SJCRH30 (cell line): ENCODE data around the gene MYRIP. TPM values are rescaled to one million over a fixed set of nuclear protein-coding genes. Genes with fewer than 3 reads are reported as not detected.
A peak's percentile ranks its signal among the peaks of the same experiment; 100 is the strongest.
"Not testable (repeated sequence)": the region's sequence is repeated elsewhere in the genome, so short reads cannot be mapped to it uniquely, and the experiment has no call there.

ENCODE experiments used
- DNase-seq, 2 experiments: peaks; one replicate each; pipeline ENCODE4 v3.0.0-alpha.2; 2015 to 2020
- H3K27ac ChIP-seq: fragments of 250-450 bp; sonication (Bioruptor Pico); 2 replicates; pipeline ENCODE4 v1.5.1; 2020; ENCODE audit warnings: mild to moderate bottlenecking, moderate library complexity
- H3K27me3 ChIP-seq: fragments of 250-450 bp; sonication (Bioruptor Pico); 2 replicates; pipeline ENCODE4 v1.5.1; 2020; ENCODE audit warnings: mild to moderate bottlenecking, moderate library complexity
- H3K36me3 ChIP-seq: fragments of 250-450 bp; sonication (Bioruptor Pico); 2 replicates; pipeline ENCODE4 v1.5.1; 2020; ENCODE audit warnings: mild to moderate bottlenecking, moderate library complexity
- H3K4me1 ChIP-seq: fragments of 250-450 bp; sonication (Bioruptor Pico); 2 replicates; pipeline ENCODE4 v1.5.1; 2020; ENCODE audit warnings: mild to moderate bottlenecking, moderate library complexity
- H3K4me3 ChIP-seq: fragments of 250-450 bp; sonication (Bioruptor Pico); 2 replicates; pipeline ENCODE4 v1.5.1; 2020; ENCODE audit warnings: mild to moderate bottlenecking, moderate library complexity
- H3K9me3 ChIP-seq: fragments of 250-450 bp; sonication (Bioruptor Pico); replicated peaks from 2 replicates; pipeline ENCODE4 v1.5.1; 2020; ENCODE audit warnings: mild to moderate bottlenecking, moderate library complexity
- total RNA-seq: library from RNA; depleted of rRNA; stranded (reverse); fragments of >200 nt; shearing (Covaris generic); gene quantifications from 2 replicates; pipeline ENCODE4 v1.2.3, GENCODE V29; 2014

Gene MYRIP
- total RNA-seq, 1 experiment from 2014 or later = not detected

GRCh38 chr3:39791603-39792002, 17.8 kb upstream of the MYRIP start:
- no peak overlapping the region for H3K4me3 ChIP-seq
- no peak for DNase-seq
- H3K27ac ChIP-seq = no peak overlapping the region
- H3K4me1 ChIP-seq = no peaks in the 10 kb centered on the region
- no peaks in the 10 kb centered on the region for H3K27me3 ChIP-seq
- no peaks in the 10 kb centered on the region for H3K36me3 ChIP-seq
- no peaks in the 10 kb centered on the region for H3K9me3 ChIP-seq

GRCh38 chr3:39794880-39795279, 14.5 kb upstream of the MYRIP start:
- Histone ChIP-seq H3K4me1 (no peaks in the 10 kb centered on the region), H3K27ac (no peak overlapping the region), H3K4me3 (no peak overlapping the region), H3K36me3 (no peaks in the 10 kb centered on the region), H3K27me3 (no peaks in the 10 kb centered on the region), H3K9me3 (no peaks in the 10 kb centered on the region)
- no peak for DNase-seq

- Histone ChIP-seq H3K4me3 (no peak overlapping the region), H3K27me3 (no peaks in the 10 kb centered on the region), H3K4me1 (no peaks in the 10 kb centered on the region), H3K36me3 (no peaks in the 10 kb centered on the region), H3K9me3 (no peaks in the 10 kb centered on the region), H3K27ac (no peak overlapping the region)
- DNase-seq = no peak
These were observed 8.2 kb upstream of the MYRIP start for GRCh38 chr3:39801216-39801615.

- H3K4me3 ChIP-seq, H3K27me3 ChIP-seq, H3K27ac ChIP-seq, DNase-seq, H3K9me3 ChIP-seq, H3K4me1 ChIP-seq, H3K36me3 ChIP-seq: not testable (repeated sequence)
These were observed 6.9 kb upstream of the MYRIP start for GRCh38 chr3:39802486-39802885.

- Histone ChIP-seq H3K27ac (no peak overlapping the region), H3K4me1 (no peaks in the 10 kb centered on the region), H3K36me3 (no peaks in the 10 kb centered on the region), H3K9me3 (no peaks in the 10 kb centered on the region), H3K4me3 (no peak overlapping the region), H3K27me3 (no peaks in the 10 kb centered on the region)
- no peak for DNase-seq
These were observed 5.5 kb upstream of the MYRIP start for GRCh38 chr3:39803956-39804355.

GRCh38 chr3:39804951-39805350, 4.5 kb upstream of the MYRIP start:
- no peaks in the 10 kb centered on the region for H3K27me3 ChIP-seq
- no peaks in the 10 kb centered on the region for H3K9me3 ChIP-seq
- H3K27ac ChIP-seq = no peak overlapping the region
- H3K4me3 ChIP-seq = no peak overlapping the region
- H3K4me1 ChIP-seq = no peaks in the 10 kb centered on the region
- no peak for DNase-seq
- H3K36me3 ChIP-seq = no peaks in the 10 kb centered on the region

GRCh38 chr3:39805650-39806049, 3.8 kb upstream of the MYRIP start:
- no peaks in the 10 kb centered on the region for H3K9me3 ChIP-seq
- no peak overlapping the region for H3K27ac ChIP-seq
- H3K4me1 ChIP-seq = no peaks in the 10 kb centered on the region
- H3K36me3 ChIP-seq = no peaks in the 10 kb centered on the region
- DNase-seq = no peak
- H3K27me3 ChIP-seq = no peaks in the 10 kb centered on the region
- no peak overlapping the region for H3K4me3 ChIP-seq

GRCh38 chr3:39806820-39807219, 2.6 kb upstream of the MYRIP start:
- no peaks in the 10 kb centered on the region for H3K36me3 ChIP-seq
- no peaks in the 10 kb centered on the region for H3K9me3 ChIP-seq
- H3K27ac ChIP-seq = no peak overlapping the region
- DNase-seq = no peak
- no peaks in the 10 kb centered on the region for H3K4me1 ChIP-seq
- H3K4me3 ChIP-seq = no peak overlapping the region
- H3K27me3 ChIP-seq = no peaks in the 10 kb centered on the region

- H3K4me3 ChIP-seq = no peak overlapping the region
- no peak for DNase-seq
These were observed 785 bp upstream of the MYRIP start for GRCh38 chr3:39808467-39809180.

GRCh38 chr3:39809995-39810595, 686 bp downstream of the MYRIP start:
- H3K27me3 ChIP-seq = no peaks in the 10 kb centered on the region
- no peaks in the 10 kb centered on the region for H3K36me3 ChIP-seq
- no peak overlapping the region for H3K4me3 ChIP-seq
- no peaks in the 10 kb centered on the region for H3K4me1 ChIP-seq
- no peak for DNase-seq
- no peaks in the 10 kb centered on the region for H3K9me3 ChIP-seq
- H3K27ac ChIP-seq = no peak overlapping the region

More at GRCh38 chr3:39808467-39809180, 785 bp upstream of the MYRIP start:
- Histone ChIP-seq H3K9me3 (no peaks in the 10 kb centered on the region), H3K4me1 (no peaks in the 10 kb centered on the region), H3K27ac (no peak overlapping the region), H3K27me3 (no peaks in the 10 kb centered on the region), H3K36me3 (no peaks in the 10 kb centered on the region)

- Histone ChIP-seq H3K9me3 (no peaks in the 10 kb centered on the region), H3K36me3 (no peaks in the 10 kb centered on the region), H3K4me3 (no peak overlapping the region), H3K27me3 (no peaks in the 10 kb centered on the region), H3K4me1 (no peaks in the 10 kb centered on the region), H3K27ac (no peak overlapping the region)
- no peak for DNase-seq
These were observed 1.3 kb downstream of the MYRIP start for GRCh38 chr3:39810647-39811161.

- Histone ChIP-seq H3K27ac (no peak overlapping the region), H3K36me3 (no peaks in the 10 kb centered on the region), H3K4me3 (no peak overlapping the region), H3K4me1 (no peaks in the 10 kb centered on the region), H3K9me3 (no peaks in the 10 kb centered on the region), H3K27me3 (no peaks in the 10 kb centered on the region)
- DNase-seq = no peak
These were observed 2.2 kb downstream of the MYRIP start for GRCh38 chr3:39811561-39811960.

- H3K27me3 ChIP-seq = no peaks in the 10 kb centered on the region
These were observed 3.1 kb downstream of the MYRIP start for GRCh38 chr3:39812537-39812936.

GRCh38 chr3:39814007-39814406, 4.6 kb downstream of the MYRIP start:
- Histone ChIP-seq H3K27me3 (no peaks in the 10 kb centered on the region), H3K4me1 (no peaks in the 10 kb centered on the region), H3K27ac (no peak overlapping the region), H3K4me3 (no peak overlapping the region), H3K36me3 (no peaks in the 10 kb centered on the region), H3K9me3 (no peaks in the 10 kb centered on the region)
- DNase-seq = no peak

More at GRCh38 chr3:39812537-39812936, 3.1 kb downstream of the MYRIP start:
- Histone ChIP-seq H3K9me3 (no peaks in the 10 kb centered on the region), H3K4me3 (no peak overlapping the region), H3K27ac (no peak overlapping the region), H3K36me3 (no peaks in the 10 kb centered on the region), H3K4me1 (no peaks in the 10 kb centered on the region)
- DNase-seq = peak in 1 of 2 experiments; percentile 4

- DNase-seq = no peak
These were observed 10.5 kb downstream of the MYRIP start for GRCh38 chr3:39819899-39820298.

GRCh38 chr3:39833764-39834163, 24.4 kb downstream of the MYRIP start:
- H3K27ac ChIP-seq, H3K4me3 ChIP-seq, H3K9me3 ChIP-seq, DNase-seq, H3K4me1 ChIP-seq, H3K27me3 ChIP-seq, H3K36me3 ChIP-seq: not testable (repeated sequence)

More at GRCh38 chr3:39819899-39820298, 10.5 kb downstream of the MYRIP start:
- Histone ChIP-seq H3K36me3 (no peaks in the 10 kb centered on the region), H3K27ac (no peak overlapping the region), H3K4me3 (no peak overlapping the region), H3K4me1 (no peaks in the 10 kb centered on the region), H3K9me3 (no peaks in the 10 kb centered on the region), H3K27me3 (no peaks in the 10 kb centered on the region)
